Activated T-helper 2 cell treated with anti-CD3 and anti-CD28 coated beads, Interferon-gamma antibody, Interleukin-2, Interleukin-4, amounts not matched to agents 10 μg/mL and 5 μg/mL and 100 μg/mL, durations not matched to agents 14 hours and 24 hours and 36 hours (primary cell): ENCODE measurements around the gene LIMA1. TPM values are rescaled to one million over a fixed set of nuclear protein-coding genes. Genes with fewer than 3 reads are reported as not detected.
"Not testable (repeated sequence)": the region's sequence is repeated elsewhere in the genome, so short reads cannot be mapped to it uniquely, and the experiment has no call there.

Experiments used
- DNase-seq: peaks from one replicate; pipeline ENCODE4 v3.0.0; 2021; ENCODE audit warnings: low spot score
- H3K27ac Mint-ChIP-seq: one replicate; pipeline ENCODE4 v1.8.0; 2021; ENCODE audit warnings: mixed read lengths
- H3K27me3 Mint-ChIP-seq: one replicate; pipeline ENCODE4 v1.8.0; 2021; ENCODE audit warnings: low read depth, mixed read lengths
- H3K36me3 Mint-ChIP-seq: one replicate; pipeline ENCODE4 v1.8.0; 2021; ENCODE audit warnings: low read depth, mixed read lengths
- H3K4me1 Mint-ChIP-seq: one replicate; pipeline ENCODE4 v1.8.0; 2021; ENCODE audit warnings: low read depth, mixed read lengths
- H3K4me3 Mint-ChIP-seq: one replicate; pipeline ENCODE4 v1.8.0; 2021; ENCODE audit warnings: low read depth, mild to moderate bottlenecking, moderate library complexity, mixed read lengths
- H3K9me3 Mint-ChIP-seq: one replicate; pipeline ENCODE4 v1.8.0; 2021; ENCODE audit warnings: mixed read lengths
- intact Hi-C: fragments of 100-400 bp; cut with micrococcal nuclease; formaldehyde crosslinking; loops from one replicate; pipeline ENCODE4 v1.15.1; 2023
- total RNA-seq: library from RNA; stranded (reverse); gene quantifications from 2 replicates; pipeline ENCODE4 v1.2.3, GENCODE V29; 2022

Gene LIMA1
- total RNA-seq, 1 donor from 2014 or later, result 333 TPM

- Mint-ChIP-seq H3K4me1 (peaks cover 42% of the 10 kb centered on the region), H3K27me3 (no peaks in the 10 kb centered on the region)
- intact Hi-C loops, result no loop called here
Measured at GRCh38 chr12:50276912-50277671, 6.2 kb downstream of the LIMA1 start.

DNA sequence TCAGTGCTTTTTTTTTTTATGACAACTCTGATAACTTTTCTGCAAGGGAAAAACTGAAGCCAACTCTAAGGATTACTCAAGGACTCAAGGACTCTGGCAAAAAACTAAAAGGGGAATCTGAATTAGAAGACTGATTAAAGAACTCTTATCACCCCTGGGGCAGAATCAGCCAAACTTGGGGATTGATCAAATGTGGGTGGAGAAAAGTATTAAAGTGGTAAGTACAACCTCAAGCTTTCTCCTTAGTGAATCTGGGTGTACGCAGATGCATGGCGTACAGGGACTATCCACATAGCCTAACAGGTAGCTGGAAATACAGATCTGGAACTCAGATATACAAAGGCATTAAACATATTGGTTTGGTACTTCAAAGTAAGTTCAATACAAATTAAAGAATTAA is 7.3 kb downstream of the LIMA1 start:
- Mint-ChIP-seq H3K27ac (no peak overlapping the region), H3K36me3 (peaks cover 33% of the 10 kb centered on the region), H3K4me3 (no peak overlapping the region), H3K27me3 (no peaks in the 10 kb centered on the region), H3K9me3 (no peaks in the 10 kb centered on the region), H3K4me1 (peaks cover 41% of the 10 kb centered on the region)
- no peak for DNase-seq
- intact Hi-C loops, result no loop called here

More at GRCh38 chr12:50276912-50277671, 6.2 kb downstream of the LIMA1 start:
- Mint-ChIP-seq H3K9me3 (no peaks in the 10 kb centered on the region), H3K36me3 (peaks cover 27% of the 10 kb centered on the region), H3K27ac (no peak overlapping the region), H3K4me3 (no peak overlapping the region)
- DNase-seq, result no peak

- Mint-ChIP-seq H3K4me3 (no peak overlapping the region), H3K9me3 (no peaks in the 10 kb centered on the region), H3K27me3 (no peaks in the 10 kb centered on the region), H3K4me1 (peaks cover 39% of the 10 kb centered on the region), H3K27ac (peak overlapping the region; percentile 4), H3K36me3 (peaks cover 33% of the 10 kb centered on the region)
- no peak for DNase-seq
- intact Hi-C loops, result no loop called here
Measured at GRCh38 chr12:50275556-50275955, 7.8 kb downstream of the LIMA1 start.

GRCh38 chr12:50275127-50275526 is 8.2 kb downstream of the LIMA1 start:
- peaks cover 38% of the 10 kb centered on the region for H3K4me1 Mint-ChIP-seq

DNA sequence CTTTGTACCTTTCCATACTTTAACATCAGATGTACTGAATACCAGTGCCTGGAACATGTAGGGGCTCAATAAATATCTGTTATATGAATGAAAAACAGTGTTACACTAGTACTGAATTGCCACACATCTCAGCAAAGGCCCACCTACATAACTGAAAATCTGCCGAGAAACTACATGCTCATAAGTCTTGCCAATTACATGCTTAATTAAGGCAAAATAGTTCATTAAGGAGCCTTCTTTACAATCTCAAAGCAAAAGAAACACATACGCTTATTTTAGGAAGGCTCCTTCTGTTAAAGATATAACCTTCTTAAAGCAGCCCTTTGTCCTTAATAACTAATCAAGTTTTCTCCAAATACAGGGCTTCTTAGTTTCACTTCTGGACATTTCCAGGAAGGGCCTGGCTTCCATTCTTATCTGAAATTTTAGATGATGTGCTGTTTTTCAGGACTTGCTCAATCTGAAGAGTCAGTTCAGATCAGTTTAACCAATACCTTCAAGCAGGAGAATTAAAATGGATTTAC is 11.5 kb downstream of the LIMA1 start:
- Mint-ChIP-seq H3K4me3 (no peak overlapping the region), H3K36me3 (peaks cover 44% of the 10 kb centered on the region), H3K9me3 (no peaks in the 10 kb centered on the region), H3K4me1 (peaks cover 24% of the 10 kb centered on the region), H3K27me3 (no peaks in the 10 kb centered on the region), H3K27ac (peak overlapping the region; percentile 9)
- no peak for DNase-seq
- intact Hi-C loops, result no loop called here

More at GRCh38 chr12:50275127-50275526, 8.2 kb downstream of the LIMA1 start:
- intact Hi-C loops, H3K9me3 Mint-ChIP-seq, H3K27me3 Mint-ChIP-seq, DNase-seq, H3K4me3 Mint-ChIP-seq: not testable (repeated sequence)
- Mint-ChIP-seq H3K36me3 (peaks cover 33% of the 10 kb centered on the region), H3K27ac (peak overlapping the region; percentile 4)

DNA sequence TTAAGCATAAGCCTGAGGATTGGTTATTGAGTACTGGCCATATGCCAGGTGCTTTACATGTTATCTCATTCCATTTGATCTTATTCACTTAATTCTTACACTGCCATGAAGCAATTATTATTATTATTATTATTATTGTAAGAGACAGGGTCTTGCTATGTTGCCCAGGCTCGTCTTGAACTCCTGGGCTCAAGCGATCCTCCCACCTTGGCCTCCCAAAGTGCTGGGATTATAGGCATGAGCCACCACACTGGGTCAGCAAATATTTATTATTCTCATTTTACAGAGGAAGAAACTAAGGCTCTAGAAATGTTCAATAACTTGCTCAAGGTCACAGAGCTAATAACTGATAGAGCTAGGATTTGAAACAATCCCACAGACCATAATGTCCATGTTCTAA is 14.8 kb downstream of the LIMA1 start:
- DNase-seq, result no peak
- intact Hi-C loops, result no loop called here
- Mint-ChIP-seq H3K9me3 (peaks cover 7% of the 10 kb centered on the region), H3K27ac (no peak overlapping the region), H3K36me3 (peaks cover 41% of the 10 kb centered on the region), H3K27me3 (no peaks in the 10 kb centered on the region), H3K4me1 (peaks cover 16% of the 10 kb centered on the region), H3K4me3 (no peak overlapping the region)

- DNase-seq, result no peak
- Mint-ChIP-seq H3K9me3 (peaks cover 7% of the 10 kb centered on the region), H3K4me3 (no peak overlapping the region), H3K27me3 (no peaks in the 10 kb centered on the region), H3K4me1 (peaks cover 25% of the 10 kb centered on the region), H3K27ac (peak overlapping the region; percentile 69), H3K36me3 (peaks cover 55% of the 10 kb centered on the region)
- intact Hi-C loops, result no loop called here
Measured at GRCh38 chr12:50265770-50266524, 17.4 kb downstream of the LIMA1 start.

- peaks cover 37% of the 10 kb centered on the region for H3K4me1 Mint-ChIP-seq
- H3K4me3 Mint-ChIP-seq, result no peak overlapping the region
- no peaks in the 10 kb centered on the region for H3K27me3 Mint-ChIP-seq
- intact Hi-C loops, result no loop called here
- H3K36me3 Mint-ChIP-seq, result peaks cover 68% of the 10 kb centered on the region
- DNase-seq, result no peak
- H3K9me3 Mint-ChIP-seq, result peaks cover 7% of the 10 kb centered on the region
- no peak overlapping the region for H3K27ac Mint-ChIP-seq
Measured at GRCh38 chr12:50263832-50264231, 19.5 kb downstream of the LIMA1 start.

DNA sequence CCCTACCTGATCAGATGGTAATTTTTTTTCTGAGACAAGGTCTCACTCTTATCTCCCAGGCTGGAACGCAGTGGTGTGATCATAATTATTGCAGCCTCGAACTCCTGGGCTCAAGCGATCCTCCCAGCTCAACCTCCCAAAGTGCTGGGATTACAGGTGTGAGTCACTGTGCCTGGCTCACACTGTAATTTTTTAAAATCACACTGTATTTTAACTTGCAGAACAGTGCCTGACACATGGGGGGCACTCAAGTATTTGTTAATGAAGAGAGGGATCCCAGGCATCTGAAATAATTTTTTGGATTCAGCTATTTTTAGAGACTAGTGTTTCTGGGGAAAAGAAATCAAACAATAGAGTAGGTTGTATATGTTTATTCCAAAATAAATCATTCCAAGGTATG is 21.7 kb downstream of the LIMA1 start:
- Mint-ChIP-seq H3K4me1 (peaks cover 49% of the 10 kb centered on the region), H3K27me3 (no peaks in the 10 kb centered on the region), H3K4me3 (no peak overlapping the region), H3K9me3 (peaks cover 7% of the 10 kb centered on the region), H3K36me3 (peaks cover 74% of the 10 kb centered on the region), H3K27ac (peak overlapping the region; percentile 19)
- no peak for DNase-seq
- intact Hi-C loops, result no loop called here

- H3K27ac Mint-ChIP-seq, result peak overlapping the region; percentile 13
- intact Hi-C loops, result no loop called here
- no peak for DNase-seq
- H3K4me3 Mint-ChIP-seq, result no peak overlapping the region
- H3K36me3 Mint-ChIP-seq, result peaks cover 79% of the 10 kb centered on the region
- H3K9me3 Mint-ChIP-seq, result no peaks in the 10 kb centered on the region
- peaks cover 58% of the 10 kb centered on the region for H3K4me1 Mint-ChIP-seq
- no peaks in the 10 kb centered on the region for H3K27me3 Mint-ChIP-seq
Measured at GRCh38 chr12:50258167-50258551, 25.2 kb downstream of the LIMA1 start.

GRCh38 chr12:50257236-50258166 is 25.8 kb downstream of the LIMA1 start:
- Mint-ChIP-seq H3K4me3 (no peak overlapping the region), H3K4me1 (peaks cover 62% of the 10 kb centered on the region), H3K27ac (peak overlapping the region; percentile 13), H3K9me3 (no peaks in the 10 kb centered on the region), H3K36me3 (peaks cover 79% of the 10 kb centered on the region), H3K27me3 (no peaks in the 10 kb centered on the region)
- DNase-seq, result no peak
- intact Hi-C loops, result no loop called here

GRCh38 chr12:50256761-50257160 is 26.6 kb downstream of the LIMA1 start:
- Mint-ChIP-seq H3K9me3 (no peaks in the 10 kb centered on the region), H3K4me1 (peaks cover 63% of the 10 kb centered on the region), H3K27me3 (no peaks in the 10 kb centered on the region), H3K27ac (no peak overlapping the region), H3K4me3 (no peak overlapping the region), H3K36me3 (peaks cover 78% of the 10 kb centered on the region)
- intact Hi-C loops, result no loop called here
- DNase-seq, result no peak
